WERI-Rb-1 (cell line): ENCODE results near the gene SERPINA4.

Experiments
- DNase-seq: peaks from one replicate; pipeline ENCODE4 v3.0.0-alpha.2; 2020
- H3K27ac ChIP-seq: fragments of 250-450 bp; sonication (Bioruptor Pico); 2 replicates; pipeline ENCODE4 v1.5.1; 2020; ENCODE audit warnings: mild to moderate bottlenecking, moderate library complexity
- H3K27me3 ChIP-seq: fragments of 250-450 bp; sonication (Bioruptor Pico); 2 replicates; pipeline ENCODE4 v1.5.1; 2021; ENCODE audit warnings: mild to moderate bottlenecking, low read depth, moderate library complexity; ENCODE audit not compliant: insufficient read depth, severe bottlenecking
- H3K36me3 ChIP-seq: fragments of 250-450 bp; sonication (Bioruptor Pico); 2 replicates; pipeline ENCODE4 v1.5.1; 2020; ENCODE audit warnings: mild to moderate bottlenecking, moderate library complexity
- H3K4me3 ChIP-seq: 2 replicates; pipeline ENCODE4 v1.5.1; 2011; ENCODE audit warnings: low read depth, mild to moderate bottlenecking, control low read depth, low read length
- H3K9me3 ChIP-seq: fragments of 250-450 bp; sonication (Bioruptor Pico); 2 replicates; pipeline ENCODE4 v1.5.1; 2021; ENCODE audit warnings: mild to moderate bottlenecking, moderate library complexity; ENCODE audit not compliant: severe bottlenecking
- TF ChIP-seq, protein P1 (sequence below): IDR thresholded peaks from 2 replicates; pipeline ENCODE4 v1.5.1; 2011; ENCODE audit warnings: low read depth, mild to moderate bottlenecking, control low read depth, inconsistent platforms, low read length

The SERPINA4 gene

DNA sequence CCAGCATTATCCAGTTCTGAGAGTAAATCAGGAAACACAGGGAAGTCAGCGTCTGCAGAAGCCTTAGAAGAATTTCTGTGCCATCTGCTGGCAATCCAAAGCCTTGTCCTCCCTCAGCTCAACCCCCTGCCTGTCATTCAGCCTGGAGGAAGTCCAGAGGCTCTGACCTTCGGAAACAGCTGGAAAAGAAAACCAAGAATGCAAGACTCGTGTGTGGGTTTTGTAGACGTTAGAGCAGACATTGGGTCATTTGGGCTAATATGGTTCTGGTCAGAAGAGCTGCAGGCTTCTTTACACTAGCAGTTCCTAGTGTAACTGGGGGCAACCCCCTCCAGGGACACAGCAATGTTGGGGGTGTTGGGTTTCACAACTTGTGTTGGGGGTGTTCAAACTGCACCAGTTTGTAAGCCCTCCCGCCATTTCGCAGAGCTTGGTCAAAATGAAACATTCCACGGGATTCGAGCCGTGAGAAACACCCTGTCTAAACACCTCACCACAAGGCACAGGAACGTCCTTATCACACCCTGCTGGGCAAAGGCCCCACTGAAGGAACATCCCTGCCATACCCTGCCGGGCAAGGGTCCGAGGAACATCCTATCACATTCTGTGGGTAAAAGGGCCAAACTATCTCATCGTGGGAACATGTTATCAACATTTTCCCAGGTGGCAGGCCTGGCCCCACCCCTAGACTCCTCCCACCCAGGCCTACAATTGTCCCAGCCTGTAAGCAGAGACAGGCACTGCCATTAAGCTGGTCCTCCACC is 21.0 kb upstream of the SERPINA4 start:
- H3K9me3 ChIP-seq = no peaks in the 10 kb centered on the region
- TF ChIP-seq, protein P1, sequence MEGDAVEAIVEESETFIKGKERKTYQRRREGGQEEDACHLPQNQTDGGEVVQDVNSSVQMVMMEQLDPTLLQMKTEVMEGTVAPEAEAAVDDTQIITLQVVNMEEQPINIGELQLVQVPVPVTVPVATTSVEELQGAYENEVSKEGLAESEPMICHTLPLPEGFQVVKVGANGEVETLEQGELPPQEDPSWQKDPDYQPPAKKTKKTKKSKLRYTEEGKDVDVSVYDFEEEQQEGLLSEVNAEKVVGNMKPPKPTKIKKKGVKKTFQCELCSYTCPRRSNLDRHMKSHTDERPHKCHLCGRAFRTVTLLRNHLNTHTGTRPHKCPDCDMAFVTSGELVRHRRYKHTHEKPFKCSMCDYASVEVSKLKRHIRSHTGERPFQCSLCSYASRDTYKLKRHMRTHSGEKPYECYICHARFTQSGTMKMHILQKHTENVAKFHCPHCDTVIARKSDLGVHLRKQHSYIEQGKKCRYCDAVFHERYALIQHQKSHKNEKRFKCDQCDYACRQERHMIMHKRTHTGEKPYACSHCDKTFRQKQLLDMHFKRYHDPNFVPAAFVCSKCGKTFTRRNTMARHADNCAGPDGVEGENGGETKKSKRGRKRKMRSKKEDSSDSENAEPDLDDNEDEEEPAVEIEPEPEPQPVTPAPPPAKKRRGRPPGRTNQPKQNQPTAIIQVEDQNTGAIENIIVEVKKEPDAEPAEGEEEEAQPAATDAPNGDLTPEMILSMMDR = peak; percentile 13; the same call in 1 of the 2 replicates
- no peak overlapping the region for H3K27ac ChIP-seq
- no peak overlapping the region for H3K4me3 ChIP-seq
- peaks cover 49% of the 10 kb centered on the region for H3K27me3 ChIP-seq
- no peaks in the 10 kb centered on the region for H3K36me3 ChIP-seq
- DNase-seq = peak; percentile 23

DNA sequence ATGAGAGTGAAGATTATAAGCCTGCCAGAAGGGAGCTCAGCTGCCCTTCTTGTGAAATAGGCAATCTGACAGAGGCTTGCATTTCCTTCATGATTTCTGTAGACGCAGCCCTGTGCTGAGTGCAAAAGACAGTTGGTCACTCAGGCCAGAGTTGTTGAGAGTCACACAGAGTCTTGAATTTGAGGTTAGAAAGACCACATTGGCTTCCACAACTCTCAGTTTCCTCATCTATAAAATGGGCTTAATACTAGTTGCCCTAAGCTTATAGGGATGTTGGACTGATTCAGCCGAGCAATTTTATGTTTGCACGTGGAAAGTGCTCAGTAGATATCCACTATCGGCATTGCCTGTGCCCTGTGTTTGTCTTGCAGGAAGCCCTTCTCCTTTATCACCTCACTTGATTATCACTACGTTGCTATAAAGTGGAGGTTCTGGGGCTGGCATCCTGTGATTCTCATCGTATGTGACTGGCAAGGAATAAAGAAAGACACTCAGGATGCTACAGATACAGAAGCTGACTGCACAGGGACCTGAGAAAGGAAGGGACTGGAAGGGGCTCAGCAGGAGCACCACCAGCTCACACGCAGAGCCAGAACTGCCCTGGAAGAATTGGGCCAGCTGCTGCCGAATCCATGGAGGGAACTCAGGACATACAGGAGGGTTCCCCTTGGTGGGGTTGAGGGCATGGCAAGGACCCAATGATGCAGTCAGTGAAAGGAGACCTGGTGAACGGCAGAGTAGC is 19.8 kb upstream of the SERPINA4 start:
- Histone ChIP-seq H3K9me3 (no peaks in the 10 kb centered on the region), H3K4me3 (no peak overlapping the region), H3K27ac (no peak overlapping the region), H3K36me3 (no peaks in the 10 kb centered on the region), H3K27me3 (peaks cover 55% of the 10 kb centered on the region)
- no peak for DNase-seq
- TF ChIP-seq, protein P1 = no peak

DNA sequence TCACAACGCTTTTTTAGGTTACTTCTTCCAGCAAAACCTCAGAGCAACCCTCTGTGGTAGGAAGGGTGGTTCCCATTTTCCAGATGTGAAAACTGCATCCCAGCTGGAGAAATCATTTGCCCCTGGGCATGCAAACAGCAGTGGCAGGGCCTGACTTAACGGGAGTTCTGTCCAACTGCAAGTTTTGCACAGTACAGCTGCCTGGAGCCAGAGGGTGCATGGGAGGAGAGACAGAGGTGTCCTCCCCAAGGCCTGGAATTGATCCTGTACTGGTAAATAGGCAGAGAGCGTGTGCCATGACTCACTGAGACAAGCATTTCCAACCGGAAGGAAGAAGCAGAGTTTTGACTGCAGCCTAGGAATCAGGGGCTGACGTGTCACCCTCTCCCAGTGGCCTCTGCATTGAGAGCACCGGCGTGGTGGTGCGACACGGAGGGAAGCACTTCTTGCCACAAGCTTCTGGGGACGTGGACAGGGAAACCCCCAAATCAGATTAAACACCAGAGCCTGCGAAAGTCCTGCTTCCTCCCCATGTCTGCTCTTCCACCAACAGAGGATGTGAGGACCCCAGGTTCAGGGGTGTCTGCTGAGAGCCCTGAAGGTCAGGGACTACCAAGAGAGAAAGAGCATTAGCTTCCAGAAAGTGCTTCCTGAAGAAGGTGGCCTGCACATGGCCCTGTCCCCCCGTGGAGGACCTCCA is 19.0 kb upstream of the SERPINA4 start:
- DNase-seq = no peak
- H3K27ac ChIP-seq = no peak overlapping the region
- no peak overlapping the region for H3K4me3 ChIP-seq
- no peaks in the 10 kb centered on the region for H3K9me3 ChIP-seq
- TF ChIP-seq, protein P1 = no peak
- H3K36me3 ChIP-seq = no peaks in the 10 kb centered on the region
- H3K27me3 ChIP-seq = peaks cover 50% of the 10 kb centered on the region

DNA sequence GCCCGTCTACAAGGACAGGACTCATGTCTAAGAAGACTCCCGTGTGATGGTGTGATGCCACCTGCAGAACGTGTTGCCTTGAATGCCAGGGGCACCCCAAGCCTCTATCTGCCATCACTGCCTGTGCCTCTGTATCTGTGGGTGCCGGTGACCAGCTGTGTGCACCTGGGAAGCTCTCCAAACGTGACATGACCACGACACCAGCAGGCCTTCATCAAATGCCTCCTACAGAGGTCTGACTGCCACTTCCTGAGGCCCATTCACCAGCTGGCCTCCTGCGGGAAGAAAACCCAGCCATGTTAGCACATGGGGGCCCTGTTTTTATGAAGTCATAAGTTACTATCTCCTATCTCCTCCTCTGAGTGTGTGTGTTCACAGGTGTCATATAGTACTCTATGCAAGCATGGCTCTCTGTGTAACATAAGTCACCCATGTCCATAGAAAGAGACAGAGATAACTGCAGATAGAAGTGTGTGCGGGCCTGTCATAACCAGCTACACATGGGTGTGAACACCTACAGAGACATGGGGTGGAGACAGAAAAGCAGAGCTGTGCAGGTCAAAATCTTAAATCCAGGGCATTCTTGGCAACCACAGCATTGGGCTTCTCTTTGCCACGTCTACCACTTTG is 18.3 kb upstream of the SERPINA4 start:
- DNase-seq = no peak
- peaks cover 51% of the 10 kb centered on the region for H3K27me3 ChIP-seq
- H3K27ac ChIP-seq = no peak overlapping the region
- no peaks in the 10 kb centered on the region for H3K36me3 ChIP-seq
- H3K9me3 ChIP-seq = no peaks in the 10 kb centered on the region
- TF ChIP-seq, protein P1 = no peak
- H3K4me3 ChIP-seq = no peak overlapping the region

DNA sequence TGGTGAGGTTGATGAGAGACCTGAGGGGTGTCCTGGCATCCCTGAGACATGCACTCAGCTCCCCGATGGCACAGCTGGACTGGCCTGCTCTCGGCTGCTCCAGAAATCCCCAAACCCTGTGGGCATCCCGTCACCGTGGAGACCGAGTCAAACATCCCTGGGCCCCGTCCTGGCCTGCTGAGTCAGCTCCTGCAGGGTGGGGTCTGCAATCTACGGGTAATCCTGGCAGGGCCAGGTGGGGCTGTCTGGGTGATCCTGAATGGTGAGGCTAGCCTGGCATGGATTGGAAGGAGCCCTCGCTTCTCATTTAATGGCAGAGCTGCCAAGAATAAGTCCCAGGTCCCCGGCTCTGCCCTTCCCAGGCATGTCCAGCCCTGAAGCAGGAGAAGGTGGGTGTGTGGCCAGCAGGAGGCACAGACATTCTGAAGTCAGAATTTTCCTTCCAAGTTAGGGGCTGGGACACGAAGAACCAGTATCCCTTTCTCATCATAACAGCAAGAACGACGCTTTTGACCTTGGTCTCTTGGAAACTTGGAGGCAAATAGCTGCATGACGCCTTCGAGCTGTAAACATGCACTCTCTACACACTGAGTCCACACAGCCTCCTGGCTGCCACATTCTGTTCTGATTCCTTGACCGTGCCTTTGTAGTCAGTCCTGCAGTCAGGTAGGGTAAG is 17.7 kb upstream of the SERPINA4 start:
- DNase-seq = no peak
- Histone ChIP-seq H3K27ac (no peak overlapping the region), H3K36me3 (no peaks in the 10 kb centered on the region), H3K27me3 (peaks cover 50% of the 10 kb centered on the region), H3K9me3 (no peaks in the 10 kb centered on the region), H3K4me3 (no peak overlapping the region)
- TF ChIP-seq, protein P1 = no peak
